HS-27A (cell line): ENCODE data around the gene APC.
"Not testable (repeated sequence)": the region's sequence is repeated elsewhere in the genome, so short reads cannot be mapped to it uniquely, and the experiment has no call there.

Source experiments
- DNase-seq: peaks from one replicate; pipeline ENCODE4 v3.0.0-alpha.2; 2012; ENCODE audit warnings: low read depth, missing footprints

APC gene

DNA sequence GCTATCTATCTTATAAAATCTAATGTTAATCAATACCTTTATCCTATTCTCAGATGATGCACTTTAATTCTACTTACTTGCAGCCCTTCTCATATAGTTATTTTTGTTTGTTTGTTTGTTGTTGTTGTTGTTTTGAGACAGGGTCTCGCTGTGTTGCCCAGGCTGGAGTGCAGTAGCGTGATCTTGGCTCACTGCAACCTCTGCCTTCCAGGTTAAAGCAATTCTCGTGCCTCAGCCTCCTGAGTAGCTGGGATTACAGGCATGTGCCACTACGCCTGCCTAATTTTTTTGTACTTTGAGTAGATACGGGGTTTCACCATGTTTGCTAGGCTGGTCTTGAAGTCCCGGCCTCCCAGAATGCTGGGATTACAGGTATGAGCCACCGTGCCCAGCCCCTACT lies 20.8 kb upstream of the APC start:
- DNase-seq = not testable (repeated sequence)

DNA sequence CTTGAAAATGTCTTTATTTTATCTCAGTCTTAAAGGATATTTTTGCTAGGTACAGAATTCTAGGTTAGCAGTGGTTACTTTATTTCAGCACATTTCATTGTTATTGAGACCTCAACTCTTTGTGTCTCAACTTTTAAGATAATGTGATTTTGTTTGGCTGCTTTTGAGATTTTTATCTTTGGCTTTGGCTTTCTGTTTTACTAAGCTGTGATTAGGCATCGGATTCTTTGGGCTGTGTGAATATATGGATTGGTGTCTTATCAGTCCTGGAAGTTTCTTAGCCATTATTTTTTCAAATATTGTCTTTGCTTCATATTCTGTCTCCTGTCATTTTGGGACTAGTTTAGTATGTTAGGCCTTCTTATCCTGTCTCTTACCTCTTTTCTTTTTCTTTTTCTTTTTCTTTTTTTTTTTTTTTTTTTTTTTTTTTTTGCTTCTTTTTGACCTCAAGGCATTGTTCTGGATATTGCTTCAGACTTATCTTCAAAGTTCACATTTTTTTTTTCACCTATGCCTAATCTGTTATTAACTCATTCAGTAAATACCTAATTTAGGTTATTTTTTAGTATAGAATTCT lies 20.1 kb upstream of the APC start:
- no peak for DNase-seq

DNA sequence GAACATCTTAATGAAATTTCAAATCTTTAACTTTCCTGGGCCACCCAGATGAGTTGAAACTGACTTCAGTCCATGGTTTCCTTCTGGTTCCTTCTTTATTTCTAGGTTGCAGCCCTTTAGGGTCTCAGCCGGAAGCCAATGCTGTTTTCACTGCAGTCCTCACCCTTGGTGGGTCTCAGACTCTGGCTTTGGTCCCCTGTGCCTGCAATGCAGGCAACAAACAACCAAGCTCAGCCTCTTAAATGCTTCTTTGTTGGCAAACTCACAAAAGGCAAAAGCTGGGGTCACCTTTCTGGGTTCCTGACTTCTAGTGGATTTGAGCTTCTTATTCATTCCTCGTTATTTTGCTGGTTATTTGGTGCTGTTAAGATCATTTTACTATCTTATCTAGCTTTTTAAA lies 19.3 kb upstream of the APC start:
- no peak for DNase-seq

DNA sequence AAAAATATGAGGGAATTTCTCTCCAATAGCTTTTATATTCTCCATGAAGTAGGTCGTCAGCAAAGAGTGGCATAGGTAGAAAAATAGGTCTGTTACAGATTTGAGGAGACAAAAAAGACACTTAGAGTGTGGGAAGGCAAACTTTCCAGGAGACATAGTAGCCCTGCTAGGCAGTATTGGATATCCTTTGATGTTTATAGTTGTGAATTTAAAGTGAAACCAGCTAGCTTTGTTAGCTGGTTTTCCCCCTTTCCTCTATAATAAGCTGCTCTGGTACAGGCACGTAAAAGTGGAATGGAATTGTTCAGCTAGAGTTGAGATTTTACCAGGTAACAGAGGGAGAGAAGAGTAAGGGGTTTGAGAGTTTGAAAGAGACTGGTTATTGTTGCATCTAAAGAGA lies 17.1 kb upstream of the APC start:
- no peak for DNase-seq

DNA sequence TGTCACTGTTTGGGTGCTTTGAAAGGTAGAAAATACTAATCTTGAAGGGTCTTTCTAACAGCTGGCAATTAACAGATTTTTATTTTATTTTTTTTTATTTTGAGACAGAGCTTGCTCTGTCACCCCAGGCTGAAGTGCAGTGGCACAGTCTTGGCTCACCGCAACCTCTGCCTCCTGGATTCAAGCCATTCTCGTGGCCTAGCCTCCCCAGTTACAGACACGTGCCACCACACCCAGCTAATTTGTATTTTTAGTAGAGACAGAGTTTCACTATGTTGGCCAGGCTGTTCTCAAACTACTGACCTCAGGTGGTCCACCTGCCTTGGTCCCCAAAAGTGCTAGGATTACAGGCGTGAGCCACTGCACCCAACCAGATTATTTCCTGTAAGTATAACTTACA lies 12.8 kb upstream of the APC start:
- DNase-seq = no peak

DNA sequence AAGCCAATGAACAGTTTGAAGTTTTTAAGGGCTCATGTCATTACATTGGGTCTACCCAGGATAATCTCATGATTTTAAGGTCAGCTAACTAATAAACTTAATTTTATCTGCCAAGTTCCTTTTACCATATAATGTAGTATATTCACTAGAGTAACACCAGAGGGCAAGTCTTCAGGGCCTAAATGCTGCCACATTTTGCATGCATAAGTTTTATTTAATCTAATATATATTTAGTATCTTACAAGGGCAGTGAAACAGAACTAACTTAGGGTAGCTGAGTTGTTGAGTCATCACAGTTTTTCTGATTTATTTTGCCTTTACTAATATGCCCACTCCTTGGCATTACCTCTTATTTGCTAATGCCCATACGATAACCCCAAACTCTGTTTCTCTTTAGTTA lies 8.1 kb upstream of the APC start:
- no peak for DNase-seq

DNA sequence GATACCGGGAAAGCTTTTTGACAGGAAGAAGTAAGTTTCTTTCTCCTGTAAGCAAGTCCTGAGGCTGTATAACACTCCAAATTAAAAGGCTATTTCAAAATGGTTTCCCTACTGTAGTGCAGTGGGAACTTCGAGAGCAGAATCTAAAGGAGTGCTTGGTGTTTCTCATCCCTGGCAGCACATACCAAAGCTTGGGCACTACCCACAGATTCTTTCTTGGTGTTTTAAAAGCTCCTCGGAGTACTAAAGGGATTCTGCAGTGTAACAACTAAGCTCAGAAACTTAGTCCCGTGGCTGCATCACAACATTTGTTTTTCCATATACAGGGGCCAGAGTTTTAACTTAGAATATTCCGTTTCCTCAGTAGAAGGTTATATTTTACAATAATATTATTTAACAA lies 5.6 kb upstream of the APC start:
- DNase-seq = no peak

DNA sequence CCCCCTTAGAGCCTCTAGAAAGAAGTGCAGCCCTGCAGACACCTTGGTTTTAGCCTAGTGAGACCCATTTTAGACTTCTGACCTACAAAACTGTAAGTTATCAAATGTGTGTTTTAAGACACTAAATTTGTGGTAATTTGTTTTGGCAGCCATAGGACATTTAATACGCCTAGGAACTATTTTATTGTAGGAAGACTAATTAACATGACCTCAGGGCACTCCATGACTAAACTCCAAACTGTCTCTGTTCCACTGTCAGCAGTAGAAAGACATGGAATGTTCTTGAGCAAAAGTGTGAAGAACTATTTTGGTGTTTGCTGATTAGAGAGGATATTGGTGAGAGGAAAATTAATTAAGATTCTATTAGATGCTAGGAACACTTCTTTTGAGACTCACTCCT lies 4.1 kb upstream of the APC start:
- no peak for DNase-seq

DNA sequence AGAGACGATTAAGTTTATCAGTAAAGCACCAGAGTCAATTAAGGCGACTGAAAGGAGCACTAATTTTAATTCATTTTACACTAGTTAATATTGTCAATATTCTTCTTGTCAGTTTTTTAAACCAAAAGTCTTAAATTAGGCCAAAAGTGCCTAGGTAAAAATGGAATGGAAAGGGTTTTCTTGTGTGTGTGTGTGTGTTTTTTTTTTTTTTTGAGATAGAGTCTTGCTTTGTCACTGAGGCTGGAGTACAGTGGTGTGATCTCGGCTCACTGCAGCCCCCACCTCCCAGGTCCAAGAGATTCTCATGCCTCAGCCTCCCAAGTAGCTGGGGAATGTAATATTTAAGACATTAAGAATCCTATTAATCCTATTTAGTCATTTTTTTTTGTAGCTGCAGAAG lies 3.1 kb upstream of the APC start:
- no peak for DNase-seq

DNA sequence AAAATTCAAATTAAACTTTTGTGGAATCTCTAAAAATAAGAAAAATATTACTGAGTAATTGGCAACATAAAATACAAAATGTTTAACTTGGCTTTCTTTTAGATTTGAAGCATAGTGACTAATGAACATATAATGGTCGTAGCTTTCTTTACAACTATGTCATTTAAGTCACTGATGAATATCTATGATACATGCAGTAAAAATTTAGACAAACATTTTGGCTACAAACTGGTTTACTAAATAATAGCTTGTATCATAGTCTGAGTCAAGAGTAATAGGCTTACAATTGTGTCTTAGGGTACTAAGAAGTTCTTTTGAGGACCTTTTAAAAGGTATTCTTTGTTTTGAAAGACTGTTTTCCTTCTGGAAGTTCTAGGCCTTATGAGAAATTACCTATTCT lies 2.0 kb upstream of the APC start:
- peak; percentile 5 for DNase-seq

DNA sequence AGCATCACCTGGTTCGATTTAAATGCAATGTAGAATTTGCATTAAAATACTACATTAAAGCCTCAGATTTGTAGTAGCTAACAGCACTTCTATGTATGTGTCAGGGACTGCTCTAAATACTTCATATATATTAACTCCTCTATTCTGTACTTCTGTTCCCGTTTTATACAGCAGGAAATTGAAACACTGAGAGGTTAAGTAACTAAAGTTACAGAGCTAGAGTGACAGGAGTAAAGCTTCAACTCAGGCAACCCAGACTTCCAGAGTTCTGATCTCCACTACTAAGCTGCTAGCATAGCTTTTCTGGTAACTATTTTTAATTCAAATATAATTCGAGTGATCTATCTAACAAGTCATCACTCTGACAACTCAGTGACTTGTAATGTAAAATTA lies 619 bp upstream of the APC start:
- DNase-seq = no peak

DNA sequence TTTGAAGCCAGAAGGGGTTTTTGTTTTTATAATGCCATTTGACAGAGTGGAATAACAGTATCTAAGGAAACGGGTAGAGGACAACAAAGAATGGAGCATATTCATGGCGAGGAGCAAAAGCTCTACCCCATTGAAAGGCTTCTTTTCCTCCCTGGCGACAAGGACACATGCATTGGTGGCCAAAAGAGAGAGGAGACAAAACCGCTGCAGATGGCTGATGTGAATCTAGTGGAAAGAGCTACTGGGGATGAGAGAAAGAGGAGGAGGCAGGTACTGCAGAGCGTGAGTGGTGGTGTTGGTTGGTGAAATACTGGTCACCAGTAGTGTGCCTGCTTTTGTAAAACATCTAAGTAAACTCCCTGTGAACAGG lies 491 bp downstream of the APC start:
- no peak for DNase-seq

DNA sequence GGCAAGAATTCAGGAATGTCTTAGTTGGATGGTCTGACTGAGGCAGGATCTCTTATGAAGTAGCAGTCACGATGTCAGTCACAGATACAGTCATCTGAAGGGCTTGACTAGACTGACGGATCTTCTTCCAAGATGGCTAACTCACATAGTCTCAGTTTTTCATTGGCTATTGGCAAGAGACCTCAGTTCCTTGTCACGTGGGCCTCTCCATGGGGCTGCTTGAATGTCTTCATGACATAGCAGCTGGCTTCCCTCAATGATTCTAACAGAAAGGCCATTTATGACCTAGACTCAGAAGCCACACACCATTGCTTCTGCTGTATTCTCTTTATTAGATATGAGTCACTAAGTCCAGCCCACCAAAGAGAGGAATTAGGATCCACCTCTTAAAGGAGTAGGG lies 4.7 kb downstream of the APC start:
- DNase-seq = no peak

DNA sequence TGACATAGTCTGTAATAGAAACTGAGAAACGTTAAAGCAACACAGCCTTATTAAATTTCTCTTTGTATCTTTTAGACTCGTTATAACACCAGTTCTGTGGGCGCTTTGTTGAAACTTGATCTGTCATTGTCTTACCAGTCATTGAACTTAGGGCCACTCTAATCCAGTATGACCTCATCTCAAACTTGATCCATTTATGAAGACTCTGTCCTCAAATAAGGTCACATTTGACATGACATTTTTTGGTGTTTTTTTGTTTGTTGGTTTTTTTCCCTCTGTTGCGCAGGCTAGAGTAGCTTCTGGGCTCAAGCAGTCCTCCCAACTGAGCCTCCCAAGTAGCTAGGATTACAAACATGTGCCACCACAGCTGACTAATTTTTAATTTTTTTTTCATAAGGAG lies 5.9 kb downstream of the APC start:
- DNase-seq = no peak

DNA sequence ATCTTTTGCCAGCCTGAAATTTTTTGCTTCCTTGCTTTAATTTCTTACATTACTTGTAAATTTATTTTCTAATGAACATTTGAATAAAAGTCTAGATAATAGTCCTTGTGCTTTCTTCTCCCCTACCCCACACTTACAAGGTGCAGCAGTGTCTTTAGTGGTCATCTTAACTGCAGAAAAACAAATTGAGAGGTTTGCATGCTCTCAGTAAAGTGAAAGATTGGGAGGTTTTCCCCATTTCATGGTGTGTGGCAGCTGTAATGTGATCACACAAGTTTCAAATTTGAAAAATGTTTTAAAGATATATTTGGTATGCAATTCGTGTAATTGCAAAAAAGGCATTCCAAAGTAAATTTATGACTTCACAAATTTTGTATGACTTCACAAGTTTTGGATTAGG lies 14.7 kb downstream of the APC start:
- no peak for DNase-seq

DNA sequence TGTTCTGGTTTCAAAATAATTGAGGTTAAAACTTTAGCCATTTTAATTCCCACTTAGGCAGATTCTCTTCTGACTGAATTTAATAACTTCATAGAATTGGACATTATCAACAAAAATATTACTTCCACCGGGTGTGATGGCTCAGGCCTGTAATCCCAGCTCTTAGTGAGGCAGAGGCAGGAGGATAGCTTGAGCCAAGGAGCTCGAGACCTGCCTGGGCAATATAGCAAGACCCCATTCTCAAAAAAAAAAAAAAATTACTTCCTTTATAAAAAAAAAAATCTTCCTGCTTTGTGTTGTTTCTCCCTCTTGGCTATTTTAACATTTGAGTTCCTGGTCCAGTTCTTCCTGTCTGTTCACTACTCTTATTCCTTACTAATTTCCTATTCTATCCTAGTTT lies 18.0 kb downstream of the APC start:
- DNase-seq = no peak

DNA sequence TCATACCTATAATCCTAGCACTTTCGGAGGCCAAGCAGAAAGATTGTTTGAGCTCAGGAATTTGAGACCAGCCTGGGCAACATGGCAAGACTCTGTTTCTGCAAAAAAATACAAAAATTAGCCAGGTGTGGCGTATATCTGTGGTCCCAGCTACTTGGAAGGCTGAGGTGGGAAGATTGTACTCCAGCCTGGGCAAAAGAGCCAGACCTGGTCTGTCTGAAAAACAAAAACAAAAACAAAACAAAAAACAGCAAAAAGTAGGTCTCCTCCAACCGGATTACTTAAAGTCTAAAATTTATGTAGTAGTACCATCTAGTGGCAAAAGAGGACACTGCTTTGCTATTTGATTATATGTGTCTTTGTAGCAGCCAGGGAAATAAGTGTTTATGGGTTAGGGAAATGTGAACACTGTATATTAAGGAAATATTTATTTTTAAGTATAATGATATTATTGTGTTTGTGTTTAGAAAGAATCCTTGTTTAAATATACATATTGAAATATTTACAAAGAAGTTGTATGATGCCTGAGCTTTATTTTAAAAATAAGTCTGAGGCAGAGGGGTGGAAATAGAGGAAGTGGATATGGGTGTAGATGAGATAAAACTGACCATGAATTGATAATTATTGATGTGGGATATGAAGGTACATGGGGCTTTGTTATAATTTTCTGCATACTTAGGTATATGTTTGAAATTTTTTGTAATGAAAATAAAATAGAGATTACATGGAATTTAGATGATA lies 20.0 kb downstream of the APC start:
- DNase-seq = no peak

DNA sequence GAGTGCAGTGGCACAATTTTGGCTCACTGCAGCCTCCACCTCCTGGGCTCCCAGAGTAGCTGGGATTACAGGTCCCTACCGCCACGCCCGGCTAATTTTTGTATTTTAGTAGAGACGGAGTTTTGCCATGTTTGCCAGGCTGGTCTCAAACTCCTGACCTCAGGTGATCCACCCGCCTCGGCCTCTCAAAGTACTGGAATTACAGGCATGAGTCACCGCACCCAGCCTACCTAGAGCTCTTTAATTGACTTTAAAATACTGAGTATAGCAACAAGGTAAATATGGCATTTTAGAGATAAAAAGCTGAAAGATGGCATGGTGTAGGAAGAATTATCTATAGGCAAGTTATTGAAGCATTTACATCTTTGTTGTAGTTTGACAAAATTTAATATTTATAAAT lies 21.0 kb downstream of the APC start:
- DNase-seq = no peak

DNA sequence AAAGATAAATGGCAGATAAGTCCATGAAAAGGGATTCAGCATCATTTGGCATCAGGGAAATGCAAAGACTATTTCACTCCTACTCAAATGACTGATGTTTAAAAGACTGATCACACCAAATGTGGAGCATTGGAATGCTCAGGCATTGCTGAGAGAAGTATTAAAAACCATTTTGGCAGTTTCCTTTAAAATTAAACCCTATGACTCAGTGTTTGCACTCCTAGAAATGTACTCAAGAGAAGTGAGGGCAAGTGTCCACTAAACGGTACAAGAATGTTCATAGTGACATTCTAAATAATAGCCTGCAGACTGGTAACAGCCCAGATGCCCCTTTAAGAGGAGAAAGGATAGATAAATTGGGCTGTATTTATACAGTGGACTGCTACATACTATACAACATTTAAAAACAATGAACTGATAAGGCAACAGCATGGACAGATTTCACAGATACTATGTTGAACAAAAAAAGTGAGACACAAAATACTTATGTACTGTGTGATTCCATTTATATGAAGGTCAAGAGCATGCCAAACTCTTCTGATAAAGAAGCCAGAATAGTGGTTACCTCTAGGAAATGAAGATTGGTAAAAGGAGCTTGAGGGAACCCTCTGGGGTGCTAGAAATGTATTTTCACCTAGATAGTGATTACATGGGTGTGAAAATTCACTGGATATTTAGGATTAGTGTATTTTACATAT lies 24.6 kb downstream of the APC start:
- no peak for DNase-seq

DNA sequence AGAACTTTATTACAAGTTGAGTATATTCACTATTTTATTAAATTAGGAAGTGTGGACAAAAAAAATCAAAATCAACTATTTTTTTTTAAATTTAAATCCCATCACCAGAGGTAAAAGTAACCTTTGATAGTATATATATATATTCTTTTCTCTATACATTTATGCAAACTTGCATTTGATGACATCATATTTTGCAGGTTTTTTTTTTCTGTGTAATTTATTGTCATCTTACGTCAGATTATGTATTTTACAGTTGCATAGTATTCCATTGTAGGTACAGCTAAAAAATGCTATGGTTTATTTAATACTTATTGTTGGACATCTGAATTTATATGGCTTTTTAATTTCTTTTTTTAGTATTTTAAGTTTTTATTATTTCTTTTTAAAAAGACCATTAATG lies 25.5 kb downstream of the APC start:
- no peak for DNase-seq

DNA sequence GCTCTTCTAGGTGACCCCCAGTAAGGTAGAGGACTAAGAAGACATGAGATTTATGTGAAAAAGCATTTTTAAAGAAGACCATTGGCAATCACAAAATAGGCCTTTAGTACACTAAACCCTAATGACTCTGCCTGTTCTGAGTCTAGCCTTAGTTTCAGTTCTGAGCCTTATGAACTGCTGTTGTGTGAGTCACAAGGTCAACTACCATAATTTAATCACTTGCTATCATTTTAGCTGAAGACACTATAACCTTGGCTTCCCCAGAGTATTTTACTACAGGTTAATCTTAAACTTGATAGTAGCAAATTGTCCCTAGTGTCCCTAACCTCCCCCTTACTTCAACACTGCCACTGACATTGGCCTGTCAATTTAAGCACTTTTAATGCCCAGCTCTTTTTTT lies 34.4 kb downstream of the APC start:
- no peak for DNase-seq

DNA sequence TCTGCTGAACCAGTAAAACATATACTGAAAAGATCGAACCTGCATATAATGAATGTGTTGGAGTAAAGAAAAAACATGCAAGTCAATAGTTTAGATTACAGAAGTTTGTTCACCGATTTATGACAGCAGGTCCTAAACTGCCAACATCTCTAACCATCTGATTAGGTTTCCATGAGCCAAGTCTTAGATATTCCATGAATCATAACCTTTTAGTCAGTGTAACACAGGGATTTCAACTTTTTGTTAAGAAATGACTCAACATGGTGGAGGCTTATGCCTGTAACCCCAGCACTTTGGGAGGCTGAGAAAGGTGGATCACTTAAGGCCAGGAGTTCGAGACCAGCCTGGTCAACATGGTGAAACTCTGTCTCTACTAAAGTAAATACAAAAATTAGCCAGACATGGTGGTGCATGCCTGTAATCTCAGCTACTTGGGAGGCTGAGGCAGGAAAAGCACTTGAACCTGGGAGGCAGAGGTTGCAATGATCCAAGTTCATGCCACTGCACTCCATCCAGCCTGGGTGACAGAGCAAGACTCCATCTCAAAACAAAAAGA lies 38.7 kb downstream of the APC start:
- no peak for DNase-seq

DNA sequence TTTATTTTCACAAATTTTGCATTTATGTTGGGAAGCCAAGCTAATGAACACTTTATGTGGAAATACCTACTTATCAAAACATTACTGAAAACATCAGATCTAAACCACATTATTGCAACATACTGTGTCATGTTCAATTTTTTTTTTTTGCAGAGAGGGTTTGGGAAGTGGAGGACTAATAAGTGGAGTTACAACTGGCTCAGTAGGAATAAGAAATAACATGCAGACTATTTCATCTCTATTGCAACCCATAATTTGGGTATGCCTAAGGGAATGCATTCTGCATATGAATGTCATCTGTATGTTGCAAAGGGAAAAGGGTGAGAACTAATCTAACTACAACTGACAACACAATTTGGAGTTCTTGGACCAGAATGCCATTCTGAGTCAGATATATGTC lies 41.8 kb downstream of the APC start:
- no peak for DNase-seq

DNA sequence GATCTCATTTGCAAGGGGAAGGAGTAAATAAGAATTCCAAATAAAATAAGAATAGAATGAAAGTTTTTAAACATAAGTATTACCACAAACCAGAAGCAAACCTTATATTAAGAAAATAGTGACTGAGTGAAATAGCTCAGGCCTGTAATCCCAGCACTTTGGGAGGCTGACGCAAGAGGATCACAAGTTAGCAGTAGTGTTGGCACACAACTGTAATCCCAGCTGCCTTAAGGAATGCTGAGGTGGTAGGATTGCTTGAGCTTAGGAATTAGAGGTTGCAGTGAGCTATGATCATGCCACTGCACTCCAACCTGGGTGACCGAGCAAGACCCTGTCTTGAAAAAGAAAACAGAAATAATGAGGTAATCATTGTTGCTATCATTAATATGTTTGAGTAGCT lies 47.0 kb downstream of the APC start:
- no peak for DNase-seq
